Middle frontal gyrus (tissue), 1 donor: ENCODE results near the gene EEF1G.

ENCODE experiments used
- DNase-seq: peaks from one replicate; pipeline ENCODE4 v3.0.0-alpha.2; 2015; ENCODE audit warnings: low spot score; ENCODE audit errors: extremely low spot score

Gene EEF1G

GRCh38 chr11:62540804-62541701, 32.6 kb downstream of the EEF1G start:
- DNase-seq = no peak

- DNase-seq = no peak
Measured at GRCh38 chr11:62539238-62539925, 34.3 kb downstream of the EEF1G start.

GRCh38 chr11:62538470-62539237, 35.0 kb downstream of the EEF1G start:
- no peak for DNase-seq

GRCh38 chr11:62536301-62536957, 37.3 kb downstream of the EEF1G start:
- DNase-seq = no peak

GRCh38 chr11:62535802-62536201, 37.9 kb downstream of the EEF1G start:
- no peak for DNase-seq

- DNase-seq = no peak
Measured at GRCh38 chr11:62534779-62535545, 38.7 kb downstream of the EEF1G start.

- DNase-seq = no peak
Measured at GRCh38 chr11:62532096-62532495, 41.6 kb downstream of the EEF1G start.

- no peak for DNase-seq
Measured at GRCh38 chr11:62516736-62517371, 56.8 kb downstream of the EEF1G start.

- DNase-seq = no peak
Measured at GRCh38 chr11:62514151-62514550, 59.5 kb downstream of the EEF1G start.

- DNase-seq = no peak
Measured at GRCh38 chr11:62513626-62514025, 60.1 kb downstream of the EEF1G start.

- no peak for DNase-seq
Measured at GRCh38 chr11:62512961-62513360, 60.7 kb downstream of the EEF1G start.
